ENCODE measurements around the gene CNTROB.

GRCh38 chr17:7982173-7982572, 50.2 kb downstream of the CNTROB start:
- TF ChIP-seq CTCF (tag by site-specific recombination; IDR thresholded peaks at IDR 0.05): no peak
- TF ChIP-seq MEIS1 (CRISPR knock-in tag; IDR thresholded peaks at IDR 0.05; ENCODE audit: borderline replicate concordance): no peak
- no peak for TF ChIP-seq SCRT2 (tag by site-specific recombination; IDR thresholded peaks at IDR 0.05)
- TF ChIP-seq ZNF362 (tag by site-specific recombination; IDR thresholded peaks at IDR 0.05): no peak
- TF ChIP-seq ZNF2 (tag by site-specific recombination; IDR thresholded peaks at IDR 0.05): no peak
- no peak for TF ChIP-seq YY1 (tag by site-specific recombination; IDR thresholded peaks at IDR 0.05)
- no peak for TF ChIP-seq ZNF354C (tag by site-specific recombination; IDR thresholded peaks at IDR 0.05; ENCODE audit: borderline replicate concordance, low read depth)
- TF ChIP-seq ZNF266 (tag by site-specific recombination; IDR thresholded peaks at IDR 0.05; ENCODE audit: low read depth): no peak
- TF ChIP-seq SP2 (tag by site-specific recombination; IDR thresholded peaks at IDR 0.05): no peak
- no peak for TF ChIP-seq YY2 (tag by site-specific recombination; IDR thresholded peaks at IDR 0.05)
- no peak for TF ChIP-seq ZNF416 (tag by site-specific recombination; IDR thresholded peaks at IDR 0.05)
- TF ChIP-seq SP7 (tag by site-specific recombination; IDR thresholded peaks at IDR 0.05): no peak
- no peak for TF ChIP-seq ATF2 (tag by site-specific recombination; IDR thresholded peaks at IDR 0.05; ENCODE audit: low read depth)
- no peak for TF ChIP-seq ZNF639 (tag by site-specific recombination; IDR thresholded peaks at IDR 0.05)

All from HEK293 (cell line).